Stimulated activated CD4-positive, alpha-beta T cell treated with anti-CD3 and anti-CD28 coated beads, Interleukin-2, amount 100 ng/mL, for 4 hours (primary cell): ENCODE measurements around the gene CKAP4.

Experiments
- DNase-seq: peaks from one replicate; pipeline ENCODE4 v3.0.0-alpha.2; 2020; ENCODE audit warnings: low read depth

The CKAP4 gene

GRCh38 chr12:106194351-106194750 is 53.5 kb downstream of the CKAP4 start:
- DNase-seq: no peak

GRCh38 chr12:106193394-106194215 is 54.2 kb downstream of the CKAP4 start:
- no peak for DNase-seq

DNA sequence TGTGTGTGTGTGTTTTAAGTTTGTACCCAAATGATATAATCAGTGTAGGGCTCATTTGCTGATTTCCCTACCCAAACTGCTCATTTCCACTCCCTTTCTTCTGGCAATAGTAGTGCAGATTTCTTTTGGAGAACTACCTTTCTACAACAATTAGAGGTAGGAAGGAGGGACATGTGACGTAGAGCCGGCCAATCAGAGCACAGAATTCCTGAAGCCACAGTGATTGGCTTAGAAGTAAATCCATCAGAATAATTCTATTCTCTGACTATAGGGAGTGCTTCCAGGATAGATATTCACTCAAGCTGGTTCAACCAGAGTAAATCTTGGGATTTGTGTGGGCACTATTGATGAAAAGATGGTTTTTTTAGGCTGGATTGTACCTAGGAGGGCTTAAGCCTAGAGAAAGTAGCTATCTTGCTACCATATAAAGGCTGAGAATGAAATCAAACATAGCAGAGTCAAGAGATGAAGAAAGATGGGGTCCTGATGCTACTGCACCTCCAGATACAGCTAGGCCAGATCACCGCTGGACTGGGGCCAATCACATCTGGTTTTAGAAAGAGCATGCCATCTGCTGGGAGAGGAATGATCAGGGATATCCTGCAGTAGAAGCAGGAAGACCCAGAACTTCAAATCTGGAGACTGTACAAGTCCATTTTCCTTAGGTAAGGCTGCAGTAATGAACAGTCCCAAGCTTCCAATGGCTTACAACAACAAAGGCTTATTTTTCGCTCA is 55.0 kb downstream of the CKAP4 start:
- DNase-seq: no peak

- DNase-seq: no peak
Observed at GRCh38 chr12:106190581-106190980, 57.2 kb downstream of the CKAP4 start.

GRCh38 chr12:106189341-106189740 is 58.5 kb downstream of the CKAP4 start:
- DNase-seq: no peak

- DNase-seq: no peak
Observed at GRCh38 chr12:106188256-106188655, 59.6 kb downstream of the CKAP4 start.
